Fibroblast of upper back skin (primary cell): ENCODE results near the gene ZNF683.
A peak's percentile ranks its signal among the peaks of the same experiment; 100 is the strongest.

Experiments used
- DNase-seq: peaks from one replicate; pipeline ENCODE4 v3.0.0-alpha.2; 2013

The ZNF683 gene

GRCh38 chr1:26357121-26357602 is 15.4 kb downstream of the ZNF683 start:
- no peak for DNase-seq

GRCh38 chr1:26356106-26356505 is 16.4 kb downstream of the ZNF683 start:
- no peak for DNase-seq

GRCh38 chr1:26354972-26355371 is 17.6 kb downstream of the ZNF683 start:
- no peak for DNase-seq

GRCh38 chr1:26353976-26354820 is 18.4 kb downstream of the ZNF683 start, which contains the start of gene CRYBG2:
CRYBG2 (minus strand) TSS chr1:26354130; CDS start chr1:26346657, 7,473 bp downstream.
- DNase-seq: no peak

- DNase-seq: no peak
Observed at GRCh38 chr1:26353210-26353859, 19.2 kb downstream of the ZNF683 start.

- no peak for DNase-seq
Observed at GRCh38 chr1:26352338-26352679, 20.2 kb downstream of the ZNF683 start.

GRCh38 chr1:26351590-26352337 is 20.8 kb downstream of the ZNF683 start:
- DNase-seq: peak; percentile 37

GRCh38 chr1:26350701-26351589 is 21.6 kb downstream of the ZNF683 start:
- no peak for DNase-seq

GRCh38 chr1:26350343-26350700 is 22.2 kb downstream of the ZNF683 start:
- no peak for DNase-seq

GRCh38 chr1:26349877-26350244 is 22.7 kb downstream of the ZNF683 start:
- no peak for DNase-seq

- DNase-seq: peak; percentile 58
Observed at GRCh38 chr1:26349188-26349876, 23.2 kb downstream of the ZNF683 start.

GRCh38 chr1:26346274-26347033 is 26.1 kb downstream of the ZNF683 start:
- no peak for DNase-seq

GRCh38 chr1:26345718-26346117 is 26.8 kb downstream of the ZNF683 start:
- DNase-seq: no peak

GRCh38 chr1:26344147-26344920 is 28.2 kb downstream of the ZNF683 start:
- DNase-seq: no peak

GRCh38 chr1:26340047-26340481 is 32.5 kb downstream of the ZNF683 start:
- no peak for DNase-seq

- no peak for DNase-seq
Observed at GRCh38 chr1:26338670-26339069, 33.9 kb downstream of the ZNF683 start.

- DNase-seq: no peak
Observed at GRCh38 chr1:26337625-26338024, 34.9 kb downstream of the ZNF683 start.

- no peak for DNase-seq
Observed at GRCh38 chr1:26337206-26337535, 35.4 kb downstream of the ZNF683 start.

GRCh38 chr1:26336477-26337205 is 35.9 kb downstream of the ZNF683 start:
- peak; percentile 21 for DNase-seq
